H1 (cell line): Measurements from ENCODE around the gene PRR33.

ENCODE experiments used
- CTCF ChIP-seq, 3 experiments: IDR thresholded peaks; 1 replicate in 2 of 3; 2 replicates in 1 of 3; pipeline versions ENCODE4 v1.5.1 to v1.6.1; 2011; ENCODE audit warnings: low read length in 3 of 3, mild to moderate bottlenecking in 3 of 3, inconsistent platforms in 2 of 3, low read depth in 1 of 3, moderate library complexity in 1 of 3; ENCODE audit not compliant: insufficient read depth in 1 of 3; ENCODE audit errors: control extremely low read depth in 1 of 3
- HDAC2 ChIP-seq, 2 experiments: fragments of 300-600 bp in 1 of 2; sonication (generic) in 1 of 2; IDR thresholded peaks; 2 replicates each; pipeline ENCODE4 v1.6.1; 2011 to 2012; ENCODE audit warnings: low read depth in 2 of 2, low read length in 2 of 2, mild to moderate bottlenecking in 2 of 2, moderate library complexity in 2 of 2, borderline replicate concordance in 1 of 2, inconsistent platforms in 1 of 2

DNA sequence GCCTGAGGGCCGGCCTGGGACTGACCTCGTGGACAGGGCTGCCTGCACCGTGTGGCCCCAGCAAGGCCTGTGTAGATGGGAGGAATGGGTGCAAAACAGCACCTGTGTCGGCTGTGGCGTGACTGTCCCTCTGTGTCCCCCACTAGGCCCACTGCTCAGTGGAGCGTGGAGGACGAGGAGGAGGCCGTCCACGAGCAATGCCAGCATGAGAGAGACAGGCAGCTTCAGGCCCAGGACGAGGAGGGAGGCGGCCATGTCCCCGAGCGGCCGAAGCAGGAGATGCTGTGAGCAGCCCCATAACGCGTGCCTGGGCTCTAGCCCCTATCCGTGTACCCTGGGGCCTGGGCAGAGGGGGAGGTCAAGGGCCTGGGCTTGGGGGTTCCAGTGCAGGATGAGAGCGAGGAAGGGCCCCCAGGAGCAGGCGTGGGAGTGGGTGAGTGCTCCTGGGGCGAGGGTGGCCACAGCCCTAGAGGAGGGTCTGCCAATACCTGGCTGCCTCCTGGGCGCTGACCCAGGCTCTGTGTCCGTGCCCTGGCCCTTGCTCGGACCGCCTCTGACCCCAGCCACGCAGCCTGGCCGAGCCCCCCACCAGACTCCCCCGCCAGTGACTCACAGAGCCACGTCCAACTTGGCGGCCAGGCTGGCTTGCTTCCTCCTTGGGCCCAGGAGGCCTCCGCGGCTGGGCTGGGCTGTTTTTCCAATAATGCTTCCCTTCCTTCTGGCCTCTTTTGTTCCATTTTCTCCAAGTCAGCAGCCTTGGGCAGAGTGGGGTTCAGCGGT, 11.6 kb downstream of the PRR33 start:
- TF ChIP-seq CTCF (IDR thresholded peaks at IDR 0.05; ENCODE audit: control extremely low read depth in 1 of 3, insufficient read depth in 1 of 3, low read depth in 1 of 3, low read length in 3 of 3) (no peak), HDAC2 (IDR thresholded peaks at IDR 0.05; ENCODE audit: borderline replicate concordance in 1 of 2, low read depth in 2 of 2, low read length in 2 of 2) (no peak)
